SU-DHL-6 (cell line): Measurements from ENCODE around the gene BEND7.

Source experiments
- EZH2phosphoT487 ChIP-seq: fragments of 200-600 bp; sonication (generic), shearing (Covaris generic); conservative IDR thresholded peaks from 2 replicates; pipeline ENCODE4 v1.6.1; 2018; ENCODE audit warnings: mild to moderate bottlenecking, antibody characterized with exemption, low read length, moderate library complexity, mixed read lengths
- TF ChIP-seq, protein P1 (sequence below): fragments of 200-600 bp; sonication (generic); IDR thresholded peaks from one replicate; pipeline ENCODE4 v1.5.1; 2017; ENCODE audit warnings: antibody characterized with exemption, mild to moderate bottlenecking, low read length, moderate library complexity; ENCODE audit not compliant: insufficient read depth, poor library complexity, severe bottlenecking

DNA sequence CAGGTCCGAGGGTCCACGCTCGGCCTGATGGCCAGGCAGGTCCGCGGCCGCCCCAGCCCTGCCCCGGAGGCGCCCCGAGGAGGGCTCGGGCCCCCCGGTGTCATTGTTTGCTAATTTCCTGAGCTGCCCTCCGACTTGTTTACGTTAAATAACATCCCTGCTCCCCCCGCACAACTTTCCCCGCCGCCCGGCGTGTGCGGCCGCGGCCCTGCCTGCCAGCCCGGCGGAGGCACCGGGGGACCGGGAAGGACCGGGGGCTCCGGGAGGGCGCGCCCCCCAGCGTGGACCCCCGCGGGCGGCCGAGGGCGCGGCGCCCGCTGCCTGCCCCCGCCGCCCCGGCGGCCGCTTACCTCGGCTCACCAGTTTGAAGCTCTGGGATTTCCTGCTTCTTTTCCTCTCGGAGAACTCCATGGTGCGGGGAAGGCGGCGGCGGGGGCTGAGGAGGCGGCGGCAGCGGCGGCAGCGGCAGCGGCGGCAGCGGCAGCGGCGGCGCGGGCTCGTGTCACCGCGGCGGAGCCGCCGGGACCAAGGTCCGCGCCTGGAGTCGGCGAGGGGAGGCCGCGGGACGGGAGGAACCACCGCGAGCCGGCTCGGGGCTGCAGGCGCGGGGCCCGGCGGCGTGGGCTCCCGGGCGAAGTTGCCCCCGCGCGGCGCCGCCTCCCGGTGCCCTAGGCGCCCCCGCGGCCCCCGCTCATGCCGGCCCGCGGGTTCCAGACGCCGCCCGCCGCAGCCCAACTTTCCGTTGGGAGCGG, 515 bp downstream of the BEND7 start:
- TF ChIP-seq, protein P1, sequence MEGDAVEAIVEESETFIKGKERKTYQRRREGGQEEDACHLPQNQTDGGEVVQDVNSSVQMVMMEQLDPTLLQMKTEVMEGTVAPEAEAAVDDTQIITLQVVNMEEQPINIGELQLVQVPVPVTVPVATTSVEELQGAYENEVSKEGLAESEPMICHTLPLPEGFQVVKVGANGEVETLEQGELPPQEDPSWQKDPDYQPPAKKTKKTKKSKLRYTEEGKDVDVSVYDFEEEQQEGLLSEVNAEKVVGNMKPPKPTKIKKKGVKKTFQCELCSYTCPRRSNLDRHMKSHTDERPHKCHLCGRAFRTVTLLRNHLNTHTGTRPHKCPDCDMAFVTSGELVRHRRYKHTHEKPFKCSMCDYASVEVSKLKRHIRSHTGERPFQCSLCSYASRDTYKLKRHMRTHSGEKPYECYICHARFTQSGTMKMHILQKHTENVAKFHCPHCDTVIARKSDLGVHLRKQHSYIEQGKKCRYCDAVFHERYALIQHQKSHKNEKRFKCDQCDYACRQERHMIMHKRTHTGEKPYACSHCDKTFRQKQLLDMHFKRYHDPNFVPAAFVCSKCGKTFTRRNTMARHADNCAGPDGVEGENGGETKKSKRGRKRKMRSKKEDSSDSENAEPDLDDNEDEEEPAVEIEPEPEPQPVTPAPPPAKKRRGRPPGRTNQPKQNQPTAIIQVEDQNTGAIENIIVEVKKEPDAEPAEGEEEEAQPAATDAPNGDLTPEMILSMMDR, result no peak
- TF ChIP-seq EZH2phosphoT487, result no peak
